Right renal cortex interstitium (tissue), 3 donors: ENCODE results near the gene CNGB1. TPM values are rescaled to one million over a fixed set of nuclear protein-coding genes. Genes with fewer than 3 reads are reported as not detected.

Experiments
- DNase-seq, 3 donors: peaks; one replicate each; pipeline ENCODE4 v3.0.0-alpha.2; 2013; ENCODE audit warnings: low read depth in 3 of 3, low spot score in 2 of 3
- polyA plus RNA-seq, 3 donors: library from polyadenylated mRNA; unstranded; fragments of 120-200 nt; gene quantifications; one replicate each; pipeline ENCODE4 v1.2.1, GENCODE V29; 2013; ENCODE audit not compliant: insufficient read length in 3 of 3

CNGB1 gene
- polyA plus RNA-seq, 3 donors: 0.03 to 0.07 TPM; not detected in 1

- no peak for DNase-seq
Observed at GRCh38 chr16:57977418-57978069, 6.6 kb upstream of the CNGB1 start.

GRCh38 chr16:57976331-57976796, 5.4 kb upstream of the CNGB1 start:
- no peak for DNase-seq

GRCh38 chr16:57972306-57972705, 1.4 kb upstream of the CNGB1 start:
- DNase-seq: no peak

GRCh38 chr16:57971848-57972247, 920 bp upstream of the CNGB1 start:
- DNase-seq: no peak

GRCh38 chr16:57970319-57970718, 609 bp downstream of the CNGB1 start:
- no peak for DNase-seq

GRCh38 chr16:57969451-57970123, 1.3 kb downstream of the CNGB1 start:
- DNase-seq: no peak

- no peak for DNase-seq
Observed at GRCh38 chr16:57967916-57968315, 3.0 kb downstream of the CNGB1 start.

GRCh38 chr16:57966986-57967385, 3.9 kb downstream of the CNGB1 start:
- DNase-seq: no peak

- no peak for DNase-seq
Observed at GRCh38 chr16:57966204-57966771, 4.6 kb downstream of the CNGB1 start.

- no peak for DNase-seq
Observed at GRCh38 chr16:57964157-57964700, 6.7 kb downstream of the CNGB1 start.

- DNase-seq: no peak
Observed at GRCh38 chr16:57962756-57963155, 8.2 kb downstream of the CNGB1 start.

- no peak for DNase-seq
Observed at GRCh38 chr16:57962046-57962445, 8.9 kb downstream of the CNGB1 start.

GRCh38 chr16:57961538-57961937, 9.4 kb downstream of the CNGB1 start:
- no peak for DNase-seq

GRCh38 chr16:57960826-57961472, 10.0 kb downstream of the CNGB1 start:
- DNase-seq: no peak

GRCh38 chr16:57960310-57960709, 10.6 kb downstream of the CNGB1 start:
- DNase-seq: no peak

- no peak for DNase-seq
Observed at GRCh38 chr16:57959804-57960203, 11.1 kb downstream of the CNGB1 start.

GRCh38 chr16:57959121-57959520, 11.8 kb downstream of the CNGB1 start:
- peak in 1 of 3 donors; percentile 5 for DNase-seq

GRCh38 chr16:57958544-57958943, 12.4 kb downstream of the CNGB1 start:
- DNase-seq: no peak

- no peak for DNase-seq
Observed at GRCh38 chr16:57957673-57958392, 13.1 kb downstream of the CNGB1 start.

- DNase-seq: no peak
Observed at GRCh38 chr16:57956924-57957672, 13.8 kb downstream of the CNGB1 start.
